Measurements from ENCODE around the gene BEST2.

DNA sequence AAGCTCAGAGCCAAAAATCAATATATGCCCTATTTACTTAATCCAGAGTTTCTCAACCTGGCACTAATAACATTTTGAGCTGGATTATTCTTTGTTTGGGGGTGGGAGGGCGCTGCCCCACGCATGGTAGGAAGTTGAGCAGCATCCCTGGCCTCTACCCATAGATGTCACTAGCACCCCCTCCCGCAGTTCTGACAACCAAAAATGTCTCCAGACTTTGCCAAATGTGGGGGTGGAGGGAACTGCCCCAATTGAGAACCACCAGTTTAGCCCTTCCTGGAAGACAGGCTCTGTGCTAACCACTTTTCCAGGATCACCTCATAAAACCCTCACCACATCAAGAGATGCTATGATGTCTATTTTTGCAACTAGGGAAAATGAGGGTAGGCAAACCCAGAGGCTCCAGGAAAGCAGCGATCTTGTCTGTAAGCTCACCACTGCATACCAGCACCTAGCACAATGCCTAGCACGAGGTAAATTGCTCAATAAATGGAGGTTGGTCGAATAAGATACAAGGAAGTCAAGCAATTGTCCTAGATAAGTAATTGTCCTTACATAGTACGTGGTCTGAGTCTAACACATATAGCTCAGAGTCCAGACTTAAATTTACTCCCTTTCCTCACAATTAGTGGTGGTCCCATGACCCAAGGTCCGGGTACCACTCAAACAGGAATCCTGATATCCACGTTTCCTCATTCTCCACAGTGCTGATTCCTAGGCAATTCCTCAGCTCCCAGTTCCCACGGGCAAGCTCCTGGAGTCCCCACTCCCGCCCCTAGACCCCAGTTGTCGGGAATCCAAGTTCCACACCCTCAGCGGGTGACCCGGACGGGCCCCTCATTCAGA lies 18.0 kb upstream of the BEST2 start:
- TF ChIP-seq, protein P1, sequence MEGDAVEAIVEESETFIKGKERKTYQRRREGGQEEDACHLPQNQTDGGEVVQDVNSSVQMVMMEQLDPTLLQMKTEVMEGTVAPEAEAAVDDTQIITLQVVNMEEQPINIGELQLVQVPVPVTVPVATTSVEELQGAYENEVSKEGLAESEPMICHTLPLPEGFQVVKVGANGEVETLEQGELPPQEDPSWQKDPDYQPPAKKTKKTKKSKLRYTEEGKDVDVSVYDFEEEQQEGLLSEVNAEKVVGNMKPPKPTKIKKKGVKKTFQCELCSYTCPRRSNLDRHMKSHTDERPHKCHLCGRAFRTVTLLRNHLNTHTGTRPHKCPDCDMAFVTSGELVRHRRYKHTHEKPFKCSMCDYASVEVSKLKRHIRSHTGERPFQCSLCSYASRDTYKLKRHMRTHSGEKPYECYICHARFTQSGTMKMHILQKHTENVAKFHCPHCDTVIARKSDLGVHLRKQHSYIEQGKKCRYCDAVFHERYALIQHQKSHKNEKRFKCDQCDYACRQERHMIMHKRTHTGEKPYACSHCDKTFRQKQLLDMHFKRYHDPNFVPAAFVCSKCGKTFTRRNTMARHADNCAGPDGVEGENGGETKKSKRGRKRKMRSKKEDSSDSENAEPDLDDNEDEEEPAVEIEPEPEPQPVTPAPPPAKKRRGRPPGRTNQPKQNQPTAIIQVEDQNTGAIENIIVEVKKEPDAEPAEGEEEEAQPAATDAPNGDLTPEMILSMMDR (IDR thresholded peaks at IDR 0.05; ENCODE audit: poor library complexity, severe bottlenecking): peak; percentile 59
- TF ChIP-seq SMC3 (conservative IDR thresholded peaks at IDR 0.05; ENCODE audit: poor library complexity): no peak
- TF ChIP-seq POLR2AphosphoS5 (IDR thresholded peaks at IDR 0.05): no peak
- no peak for TF ChIP-seq EP300 (conservative IDR thresholded peaks at IDR 0.05; ENCODE audit: poor library complexity, severe bottlenecking)
- TF ChIP-seq EZH2 (IDR thresholded peaks at IDR 0.05; ENCODE audit: borderline replicate concordance, insufficient read depth, low read length, poor library complexity, severe bottlenecking): no peak
- peak; percentile 23 for TF ChIP-seq MXI1 (conservative IDR thresholded peaks at IDR 0.05; ENCODE audit: poor library complexity, severe bottlenecking)
- TF ChIP-seq, protein P2, sequence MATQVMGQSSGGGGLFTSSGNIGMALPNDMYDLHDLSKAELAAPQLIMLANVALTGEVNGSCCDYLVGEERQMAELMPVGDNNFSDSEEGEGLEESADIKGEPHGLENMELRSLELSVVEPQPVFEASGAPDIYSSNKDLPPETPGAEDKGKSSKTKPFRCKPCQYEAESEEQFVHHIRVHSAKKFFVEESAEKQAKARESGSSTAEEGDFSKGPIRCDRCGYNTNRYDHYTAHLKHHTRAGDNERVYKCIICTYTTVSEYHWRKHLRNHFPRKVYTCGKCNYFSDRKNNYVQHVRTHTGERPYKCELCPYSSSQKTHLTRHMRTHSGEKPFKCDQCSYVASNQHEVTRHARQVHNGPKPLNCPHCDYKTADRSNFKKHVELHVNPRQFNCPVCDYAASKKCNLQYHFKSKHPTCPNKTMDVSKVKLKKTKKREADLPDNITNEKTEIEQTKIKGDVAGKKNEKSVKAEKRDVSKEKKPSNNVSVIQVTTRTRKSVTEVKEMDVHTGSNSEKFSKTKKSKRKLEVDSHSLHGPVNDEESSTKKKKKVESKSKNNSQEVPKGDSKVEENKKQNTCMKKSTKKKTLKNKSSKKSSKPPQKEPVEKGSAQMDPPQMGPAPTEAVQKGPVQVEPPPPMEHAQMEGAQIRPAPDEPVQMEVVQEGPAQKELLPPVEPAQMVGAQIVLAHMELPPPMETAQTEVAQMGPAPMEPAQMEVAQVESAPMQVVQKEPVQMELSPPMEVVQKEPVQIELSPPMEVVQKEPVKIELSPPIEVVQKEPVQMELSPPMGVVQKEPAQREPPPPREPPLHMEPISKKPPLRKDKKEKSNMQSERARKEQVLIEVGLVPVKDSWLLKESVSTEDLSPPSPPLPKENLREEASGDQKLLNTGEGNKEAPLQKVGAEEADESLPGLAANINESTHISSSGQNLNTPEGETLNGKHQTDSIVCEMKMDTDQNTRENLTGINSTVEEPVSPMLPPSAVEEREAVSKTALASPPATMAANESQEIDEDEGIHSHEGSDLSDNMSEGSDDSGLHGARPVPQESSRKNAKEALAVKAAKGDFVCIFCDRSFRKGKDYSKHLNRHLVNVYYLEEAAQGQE (IDR thresholded peaks at IDR 0.05; ENCODE audit: borderline replicate concordance): no peak

Data from neural cell (in vitro differentiated cells).